ENCODE results near the gene PDGFB.

The PDGFB gene

DNA sequence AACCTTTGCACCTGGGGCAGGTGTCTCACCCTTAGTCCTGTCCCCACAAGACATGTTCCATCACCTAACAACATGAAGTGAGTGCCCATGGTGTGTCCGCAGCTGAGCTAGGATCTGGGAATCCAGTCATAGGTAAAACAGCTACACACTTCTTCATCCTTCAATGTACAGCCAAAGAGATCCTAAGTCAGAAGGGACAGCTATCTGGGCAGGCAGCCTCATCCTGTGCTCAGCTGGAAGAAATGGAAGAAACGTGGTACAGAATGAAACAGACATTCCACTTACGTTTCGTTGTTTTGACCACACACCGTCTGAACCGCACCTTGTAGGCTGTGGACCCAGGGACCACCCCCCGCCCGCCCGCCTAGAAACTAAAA is 30.8 kb downstream of the PDGFB start:
- Histone ChIP-seq H3K27ac (replicated peaks) (no peak overlapping the region), H3K4me3 (replicated peaks; ENCODE audit: insufficient read depth, low read length) (no peak overlapping the region), H3K27me3 (ENCODE audit: insufficient read depth, poor library complexity, severe bottlenecking) (peaks cover 4% of the 10 kb centered on the region)
- no peak for DNase-seq (ENCODE audit: low read depth in 1 of 2, low spot score in 1 of 2)
- TF ChIP-seq, protein P1, sequence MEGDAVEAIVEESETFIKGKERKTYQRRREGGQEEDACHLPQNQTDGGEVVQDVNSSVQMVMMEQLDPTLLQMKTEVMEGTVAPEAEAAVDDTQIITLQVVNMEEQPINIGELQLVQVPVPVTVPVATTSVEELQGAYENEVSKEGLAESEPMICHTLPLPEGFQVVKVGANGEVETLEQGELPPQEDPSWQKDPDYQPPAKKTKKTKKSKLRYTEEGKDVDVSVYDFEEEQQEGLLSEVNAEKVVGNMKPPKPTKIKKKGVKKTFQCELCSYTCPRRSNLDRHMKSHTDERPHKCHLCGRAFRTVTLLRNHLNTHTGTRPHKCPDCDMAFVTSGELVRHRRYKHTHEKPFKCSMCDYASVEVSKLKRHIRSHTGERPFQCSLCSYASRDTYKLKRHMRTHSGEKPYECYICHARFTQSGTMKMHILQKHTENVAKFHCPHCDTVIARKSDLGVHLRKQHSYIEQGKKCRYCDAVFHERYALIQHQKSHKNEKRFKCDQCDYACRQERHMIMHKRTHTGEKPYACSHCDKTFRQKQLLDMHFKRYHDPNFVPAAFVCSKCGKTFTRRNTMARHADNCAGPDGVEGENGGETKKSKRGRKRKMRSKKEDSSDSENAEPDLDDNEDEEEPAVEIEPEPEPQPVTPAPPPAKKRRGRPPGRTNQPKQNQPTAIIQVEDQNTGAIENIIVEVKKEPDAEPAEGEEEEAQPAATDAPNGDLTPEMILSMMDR (IDR thresholded peaks at IDR 0.05; ENCODE audit: insufficient read depth, low read length), result no peak
- TF ChIP-seq, protein P2, sequence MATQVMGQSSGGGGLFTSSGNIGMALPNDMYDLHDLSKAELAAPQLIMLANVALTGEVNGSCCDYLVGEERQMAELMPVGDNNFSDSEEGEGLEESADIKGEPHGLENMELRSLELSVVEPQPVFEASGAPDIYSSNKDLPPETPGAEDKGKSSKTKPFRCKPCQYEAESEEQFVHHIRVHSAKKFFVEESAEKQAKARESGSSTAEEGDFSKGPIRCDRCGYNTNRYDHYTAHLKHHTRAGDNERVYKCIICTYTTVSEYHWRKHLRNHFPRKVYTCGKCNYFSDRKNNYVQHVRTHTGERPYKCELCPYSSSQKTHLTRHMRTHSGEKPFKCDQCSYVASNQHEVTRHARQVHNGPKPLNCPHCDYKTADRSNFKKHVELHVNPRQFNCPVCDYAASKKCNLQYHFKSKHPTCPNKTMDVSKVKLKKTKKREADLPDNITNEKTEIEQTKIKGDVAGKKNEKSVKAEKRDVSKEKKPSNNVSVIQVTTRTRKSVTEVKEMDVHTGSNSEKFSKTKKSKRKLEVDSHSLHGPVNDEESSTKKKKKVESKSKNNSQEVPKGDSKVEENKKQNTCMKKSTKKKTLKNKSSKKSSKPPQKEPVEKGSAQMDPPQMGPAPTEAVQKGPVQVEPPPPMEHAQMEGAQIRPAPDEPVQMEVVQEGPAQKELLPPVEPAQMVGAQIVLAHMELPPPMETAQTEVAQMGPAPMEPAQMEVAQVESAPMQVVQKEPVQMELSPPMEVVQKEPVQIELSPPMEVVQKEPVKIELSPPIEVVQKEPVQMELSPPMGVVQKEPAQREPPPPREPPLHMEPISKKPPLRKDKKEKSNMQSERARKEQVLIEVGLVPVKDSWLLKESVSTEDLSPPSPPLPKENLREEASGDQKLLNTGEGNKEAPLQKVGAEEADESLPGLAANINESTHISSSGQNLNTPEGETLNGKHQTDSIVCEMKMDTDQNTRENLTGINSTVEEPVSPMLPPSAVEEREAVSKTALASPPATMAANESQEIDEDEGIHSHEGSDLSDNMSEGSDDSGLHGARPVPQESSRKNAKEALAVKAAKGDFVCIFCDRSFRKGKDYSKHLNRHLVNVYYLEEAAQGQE (IDR thresholded peaks at IDR 0.05; ENCODE audit: insufficient replicate concordance, low read depth), result no peak
- TF ChIP-seq SPI1 (IDR thresholded peaks at IDR 0.05; ENCODE audit: borderline replicate concordance, low read depth) (no peak), POLR2AphosphoS5 (IDR thresholded peaks at IDR 0.05; ENCODE audit: low read depth) (no peak), GABPA (IDR thresholded peaks at IDR 0.05; ENCODE audit: low read depth) (no peak)

DNA sequence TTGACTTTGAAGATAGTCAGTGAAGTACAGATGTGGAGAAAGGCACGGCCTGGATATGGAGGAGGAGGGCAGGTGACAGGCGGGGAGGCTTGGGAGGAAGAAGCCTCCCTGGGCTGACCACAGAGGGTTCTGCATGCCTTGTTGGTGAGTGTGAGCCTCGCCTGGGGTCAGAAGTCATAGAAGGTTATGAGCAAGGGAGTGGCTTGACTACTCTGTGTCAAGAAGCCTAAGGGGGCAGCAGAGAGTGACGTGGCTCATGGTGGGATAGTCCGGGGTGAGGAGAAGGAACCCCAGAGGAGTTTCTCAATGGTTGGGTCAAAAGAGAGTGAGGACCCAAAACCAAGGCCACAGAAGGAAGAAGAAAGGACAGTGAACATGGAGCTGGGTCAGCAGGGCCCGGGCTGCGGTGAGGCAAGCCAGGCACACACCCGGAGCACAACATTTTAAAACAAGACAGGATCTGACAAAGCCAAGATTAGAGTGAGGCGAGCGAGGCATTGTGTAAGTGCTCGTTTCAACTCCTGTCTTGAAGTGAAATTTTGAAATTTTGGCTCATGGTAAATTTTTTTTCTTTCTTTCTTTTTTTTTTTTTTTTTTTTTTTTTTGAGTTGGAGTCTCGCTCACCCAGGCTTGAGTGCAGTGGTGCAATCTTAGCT is 31.9 kb downstream of the PDGFB start:
- peaks cover 4% of the 10 kb centered on the region for H3K27me3 ChIP-seq (ENCODE audit: insufficient read depth, poor library complexity, severe bottlenecking)
- no peak overlapping the region for H3K27ac ChIP-seq (replicated peaks)
- TF ChIP-seq SPI1 (IDR thresholded peaks at IDR 0.05; ENCODE audit: borderline replicate concordance, low read depth) (no peak), POLR2AphosphoS5 (IDR thresholded peaks at IDR 0.05; ENCODE audit: low read depth) (no peak), GABPA (IDR thresholded peaks at IDR 0.05; ENCODE audit: low read depth) (no peak)
- TF ChIP-seq, protein P1 (IDR thresholded peaks at IDR 0.05; ENCODE audit: insufficient read depth, low read length), result no peak
- TF ChIP-seq, protein P2 (IDR thresholded peaks at IDR 0.05; ENCODE audit: insufficient replicate concordance, low read depth), result no peak
- DNase-seq (ENCODE audit: low read depth in 1 of 2, low spot score in 1 of 2), result no peak
- no peak overlapping the region for H3K4me3 ChIP-seq (replicated peaks; ENCODE audit: insufficient read depth, low read length)

DNA sequence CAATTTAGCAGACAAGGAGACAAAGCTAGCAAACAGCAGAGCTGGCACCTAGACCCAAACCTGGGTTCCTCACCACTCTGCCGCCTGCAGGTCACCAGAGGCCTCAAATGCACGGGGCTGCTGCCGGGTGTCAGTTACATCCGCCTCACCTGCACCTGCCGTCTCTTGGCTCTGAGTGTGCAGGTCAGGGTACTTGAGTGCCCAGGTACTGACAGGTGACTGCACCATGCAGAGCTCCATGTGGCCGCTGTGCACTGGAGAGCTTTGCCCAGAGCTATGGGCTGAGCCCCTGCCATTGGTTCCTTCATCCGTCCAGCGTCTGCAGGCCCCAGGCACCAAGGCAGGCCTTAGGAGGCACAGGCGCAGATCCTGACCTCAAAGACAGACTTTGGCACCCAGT is 35.0 kb downstream of the PDGFB start:
- Histone ChIP-seq H3K27ac (replicated peaks) (no peak overlapping the region), H3K27me3 (ENCODE audit: insufficient read depth, poor library complexity, severe bottlenecking) (peaks cover 4% of the 10 kb centered on the region), H3K4me3 (replicated peaks; ENCODE audit: insufficient read depth, low read length) (no peak overlapping the region)
- DNase-seq (ENCODE audit: low read depth in 1 of 2, low spot score in 1 of 2), result no peak
- TF ChIP-seq SPI1 (IDR thresholded peaks at IDR 0.05; ENCODE audit: borderline replicate concordance, low read depth) (no peak), GABPA (IDR thresholded peaks at IDR 0.05; ENCODE audit: low read depth) (no peak)

DNA sequence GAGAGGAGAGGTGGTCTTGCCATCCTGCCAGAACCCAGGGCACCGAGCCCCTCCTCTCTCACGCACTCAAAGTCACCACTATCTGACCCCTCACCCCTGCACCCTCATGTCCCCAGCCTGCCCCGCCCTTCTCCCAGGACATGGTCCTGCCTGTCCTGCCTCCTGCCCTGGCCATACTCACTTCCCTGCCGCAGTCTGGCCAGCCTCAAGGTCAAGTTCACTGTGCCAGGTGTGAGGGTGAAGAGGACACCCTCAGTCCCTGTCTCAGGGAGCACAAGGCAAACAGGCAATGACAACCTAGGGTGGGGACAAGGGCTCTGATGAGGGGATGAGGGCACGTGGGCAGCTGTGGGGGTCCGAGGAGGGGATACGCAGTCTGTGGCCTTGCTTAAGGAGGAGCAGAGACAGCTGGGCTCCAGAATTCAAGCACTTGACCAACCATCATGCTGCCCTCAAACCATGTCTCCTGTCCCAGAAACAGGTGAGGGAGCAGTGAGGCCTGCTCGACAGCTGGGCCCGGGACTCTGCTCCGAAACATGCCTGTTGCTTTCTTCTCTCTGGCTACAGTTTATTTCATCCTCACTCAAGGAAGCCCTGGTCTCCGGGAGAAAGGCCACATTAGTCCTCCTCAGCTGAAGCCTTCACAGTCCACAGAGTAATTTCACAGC is 36.6 kb downstream of the PDGFB start:
- H3K27me3 ChIP-seq (ENCODE audit: insufficient read depth, poor library complexity, severe bottlenecking), result no peaks in the 10 kb centered on the region
- TF ChIP-seq, protein P2 (IDR thresholded peaks at IDR 0.05; ENCODE audit: insufficient replicate concordance, low read depth), result no peak
- no peak for TF ChIP-seq SPI1 (IDR thresholded peaks at IDR 0.05; ENCODE audit: borderline replicate concordance, low read depth)
- TF ChIP-seq, protein P1 (IDR thresholded peaks at IDR 0.05; ENCODE audit: insufficient read depth, low read length), result no peak
- TF ChIP-seq GABPA (IDR thresholded peaks at IDR 0.05; ENCODE audit: low read depth), result no peak
- TF ChIP-seq POLR2AphosphoS5 (IDR thresholded peaks at IDR 0.05; ENCODE audit: low read depth), result no peak
- H3K27ac ChIP-seq (replicated peaks), result no peak overlapping the region
- no peak for DNase-seq (ENCODE audit: low read depth in 1 of 2, low spot score in 1 of 2)
- no peak overlapping the region for H3K4me3 ChIP-seq (replicated peaks; ENCODE audit: insufficient read depth, low read length)

Measured in HL-60 (cell line).